ENCODE measurements around the gene NEMP1. TPM values are rescaled to one million over a fixed set of nuclear protein-coding genes. Genes with fewer than 3 reads are reported as not detected.

Gene NEMP1
- total RNA-seq, 1 experiment from 2014 or later = 23.9 TPM

DNA sequence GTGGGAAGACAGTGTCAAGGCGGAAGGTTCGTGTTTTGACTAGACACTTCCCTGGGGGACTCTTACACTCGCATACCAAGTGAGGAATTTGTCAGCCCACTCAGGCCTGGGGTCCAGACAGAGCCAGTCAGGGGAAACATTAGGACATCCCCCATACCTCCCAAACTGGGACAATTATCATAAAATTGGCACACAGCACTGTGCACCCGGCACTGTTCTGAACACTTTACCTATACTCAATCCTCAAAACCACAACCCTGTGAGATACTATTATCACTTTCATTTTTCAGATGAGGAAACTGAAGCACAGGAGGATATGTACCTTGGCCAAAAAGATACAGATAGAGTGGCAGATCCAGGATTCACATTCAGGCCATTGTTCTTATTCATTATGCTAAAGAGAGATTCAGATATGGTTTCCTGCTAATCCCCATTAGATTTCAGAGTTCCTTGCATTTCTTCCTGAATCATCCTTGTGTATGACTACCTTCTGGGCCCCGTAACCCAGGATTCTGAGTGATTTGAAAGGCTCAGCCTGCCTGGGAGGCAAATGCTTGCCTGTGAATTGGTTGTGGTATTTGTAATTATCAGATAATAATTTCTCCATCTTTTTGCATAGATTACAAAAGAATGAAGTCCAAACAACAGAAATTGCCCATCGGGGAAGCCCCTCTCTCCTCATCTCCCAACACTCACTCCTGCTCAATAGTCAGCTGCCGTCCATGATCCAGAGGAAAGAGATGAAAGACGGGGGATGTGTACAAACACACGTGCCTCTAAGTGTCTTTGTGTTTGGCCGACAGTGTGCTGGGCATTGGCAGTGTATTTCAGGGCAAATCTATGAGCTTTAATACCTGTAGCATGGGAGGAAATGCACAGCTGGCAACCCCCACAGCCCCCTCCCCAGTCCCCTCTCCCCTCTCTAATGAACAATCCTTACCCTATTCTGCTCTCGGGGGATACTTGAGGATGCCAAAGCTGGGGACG, 66.9 kb downstream of the NEMP1 start:
- DNase-seq (ENCODE audit: low spot score) = no peak
- in situ Hi-C loops (cut with HindIII; ENCODE audit: low sequenced_read_pairs) = no loop called here

DNA sequence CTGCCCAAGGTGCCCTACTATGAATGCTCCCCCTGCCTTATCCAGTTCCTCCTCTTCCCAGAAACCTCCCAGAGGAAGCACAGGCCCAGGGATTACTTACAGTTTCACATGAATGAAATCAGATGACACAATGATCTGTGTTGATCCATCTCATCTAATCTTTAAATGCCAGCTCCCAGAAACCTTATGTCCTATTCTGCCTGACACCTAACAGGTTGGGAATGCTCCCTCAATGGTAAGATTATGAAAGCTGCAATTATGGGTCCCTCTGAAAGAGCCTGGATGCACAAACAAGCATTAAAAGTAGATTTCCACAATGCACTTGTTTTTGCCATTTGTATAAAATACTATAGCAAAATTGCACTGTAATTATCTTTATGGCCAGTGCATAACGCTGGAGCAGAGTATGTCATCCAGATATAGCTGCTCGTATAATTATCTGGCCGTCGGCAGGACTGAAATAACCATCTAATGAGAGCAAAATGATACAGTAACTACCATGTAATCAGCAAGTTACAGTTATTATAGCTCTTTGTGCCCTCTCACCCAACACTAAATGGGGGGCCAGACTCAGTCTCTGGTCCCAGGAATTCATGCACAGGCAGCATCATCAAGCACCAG, 67.9 kb downstream of the NEMP1 start:
- no peak for DNase-seq (ENCODE audit: low spot score)

DNA sequence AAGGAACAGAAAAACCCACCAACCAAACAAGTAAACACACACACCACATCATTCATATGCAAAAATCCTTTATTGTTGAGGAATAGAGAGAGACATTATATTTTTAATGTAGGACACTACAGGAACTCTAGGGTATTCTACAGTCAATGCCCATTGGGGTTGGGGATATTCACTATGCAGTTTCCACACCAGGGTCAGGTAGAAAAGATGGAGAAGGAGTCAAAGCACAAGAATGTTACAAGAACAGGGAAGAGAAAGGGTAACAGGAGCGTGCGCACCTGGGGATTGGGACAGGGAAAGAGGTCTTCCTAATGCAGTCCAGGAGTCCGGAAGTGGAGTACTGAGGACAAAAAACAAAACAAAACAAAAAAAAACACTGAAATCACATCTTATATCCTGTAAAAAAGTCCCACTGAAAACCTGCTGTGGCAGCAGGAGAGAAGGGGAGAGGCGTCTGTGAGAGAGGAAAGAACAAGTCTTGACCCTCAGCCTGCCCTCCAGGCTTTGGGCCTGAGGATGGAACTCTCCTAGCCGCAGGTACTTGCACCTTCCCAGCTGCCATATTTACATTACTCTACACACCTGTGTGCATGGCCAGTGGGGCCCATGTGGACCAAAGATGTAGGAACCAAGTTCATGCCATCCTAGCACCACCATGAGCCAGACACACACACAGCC, 68.5 kb downstream of the NEMP1 start:
- in situ Hi-C loops (cut with HindIII; ENCODE audit: low sequenced_read_pairs) = no loop called here

More for the DNA sequence above, 67.9 kb downstream of the NEMP1 start:
- in situ Hi-C loops (cut with HindIII; ENCODE audit: low sequenced_read_pairs) = no loop called here

DNA sequence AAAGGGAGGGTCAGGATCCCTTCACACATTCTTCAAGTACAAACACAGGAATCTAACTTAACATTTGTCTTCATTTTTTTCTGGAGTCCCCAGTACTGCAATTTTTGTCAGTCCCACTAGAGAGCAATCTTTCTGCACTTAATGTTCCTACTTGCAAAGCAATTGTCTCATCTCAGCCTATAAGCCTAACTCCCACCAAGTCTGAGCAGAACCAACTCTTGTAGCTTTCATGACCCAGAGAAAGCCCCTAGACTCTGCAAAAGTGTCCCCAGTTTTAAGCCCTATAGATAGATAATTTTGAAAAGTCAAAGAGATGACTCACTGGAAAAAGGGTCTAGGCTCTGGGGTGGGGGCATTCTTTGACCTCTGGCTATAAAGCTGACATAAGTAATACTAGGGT, 70.4 kb downstream of the NEMP1 start:
- in situ Hi-C loops (cut with HindIII; ENCODE audit: low sequenced_read_pairs) = no loop called here
- peak; percentile 41 for DNase-seq (ENCODE audit: low spot score)

More for the DNA sequence above, 68.5 kb downstream of the NEMP1 start:
- DNase-seq (ENCODE audit: low spot score) = no peak

DNA sequence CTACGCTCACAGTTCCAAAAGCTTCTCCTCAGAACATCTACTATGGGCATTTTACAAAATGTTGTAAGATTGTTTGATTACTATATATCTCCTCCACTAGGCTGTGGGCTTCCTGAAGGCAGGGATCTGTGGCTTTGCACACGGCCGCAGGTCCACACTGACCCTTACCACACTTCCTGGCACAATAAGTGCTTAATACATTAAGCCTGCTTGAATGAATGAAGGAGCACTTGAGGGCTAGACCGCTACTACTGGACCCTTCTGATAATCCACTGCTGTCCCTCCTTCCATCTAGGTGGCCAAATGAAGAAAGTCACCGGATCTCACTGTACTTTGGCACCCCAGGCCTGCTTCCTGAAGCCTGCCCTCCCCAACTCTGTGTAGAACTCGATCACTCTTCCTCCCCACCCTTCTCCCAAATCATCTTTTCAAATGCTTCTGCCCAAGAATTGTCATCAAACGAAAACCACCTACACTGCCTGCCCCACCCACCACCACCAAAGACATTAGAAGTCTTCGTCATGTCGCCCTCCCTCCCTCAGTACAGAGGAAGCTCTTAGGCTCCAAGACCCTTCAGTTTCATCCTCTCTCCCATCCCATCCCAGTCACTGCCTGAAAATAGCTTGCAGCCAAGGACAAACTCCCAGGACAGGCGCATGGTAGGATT, 71.6 kb downstream of the NEMP1 start:
- no peak for DNase-seq (ENCODE audit: low spot score)
- in situ Hi-C loops (cut with HindIII; ENCODE audit: low sequenced_read_pairs) = no loop called here

DNA sequence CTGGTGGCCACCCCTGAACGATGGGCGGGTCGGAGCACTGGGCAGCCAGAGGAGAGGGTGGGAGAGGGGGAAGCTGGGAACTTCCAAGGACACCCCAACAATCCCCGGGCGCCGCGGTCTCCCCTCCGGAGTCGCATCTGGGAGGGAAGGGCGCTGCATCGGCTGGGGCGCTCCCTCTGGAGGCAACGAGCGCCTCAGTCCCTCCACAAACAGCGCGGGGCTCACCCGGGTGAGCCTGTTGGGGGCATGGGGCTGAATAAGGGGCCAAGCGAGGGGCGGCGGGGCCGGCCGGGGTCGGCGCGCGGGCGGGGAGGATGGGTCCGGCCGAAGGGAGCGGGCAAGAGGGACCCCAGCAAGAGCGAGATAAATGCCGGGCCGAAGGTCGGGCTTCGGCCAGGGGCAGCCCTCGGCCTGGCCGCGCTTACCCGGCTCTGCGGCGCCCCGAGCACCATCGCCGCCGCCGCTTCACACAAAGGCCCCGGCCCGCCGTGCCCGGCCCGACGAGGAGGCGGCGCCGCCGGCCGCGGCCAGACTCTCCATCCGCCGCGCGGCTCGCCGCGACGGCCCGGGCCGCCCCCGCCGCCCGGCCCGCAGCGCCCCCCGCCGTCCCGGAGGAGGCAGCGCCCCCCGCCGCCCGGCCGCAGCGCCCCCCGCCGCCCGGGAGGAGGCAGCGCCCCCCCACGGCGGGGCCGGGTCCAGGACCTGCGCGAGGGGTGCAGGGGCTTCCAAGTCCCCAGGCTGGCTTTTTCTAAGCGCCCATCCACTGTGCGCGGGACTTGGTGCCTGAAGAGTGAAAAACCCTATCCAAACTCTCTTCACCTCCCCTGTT, 72.4 kb downstream of the NEMP1 start, which contains the start of gene ZBTB39:
Gene ZBTB39, minus strand, starts transcription at position 567 of the 829 bp plus-strand sequence. CDS start 1,629 bp downstream, outside the sequence.
- DNase-seq (ENCODE audit: low spot score) = peak; percentile 39
- in situ Hi-C loops (cut with HindIII; ENCODE audit: low sequenced_read_pairs) = no loop called here

Other genes starting within 250 kb of the NEMP1 start
- gene SDR9C7, start 144.4 kb downstream of the NEMP1 start, total RNA-seq (2014; rRNA removed; shearing (Covaris generic)) = not detected in 2 replicates
- gene RDH16, start 121.2 kb downstream of the NEMP1 start, total RNA-seq (2014; rRNA removed; shearing (Covaris generic)) = not detected in 2 replicates
- gene ZBTB39, start 72.2 kb downstream of the NEMP1 start, total RNA-seq (2014; rRNA removed; shearing (Covaris generic)) = 5.3 and 9.1 TPM in 2 replicates
- gene TAC3, start 62.3 kb downstream of the NEMP1 start, total RNA-seq (2014; rRNA removed; shearing (Covaris generic)) = 0.85 TPM in 1 of 2 replicates, not detected in the other
- 1.6 TPM in 1 of 2 replicates, not detected in the other for gene MYO1A, start 28.7 kb downstream of the NEMP1 start, total RNA-seq (2014; rRNA removed; shearing (Covaris generic))
- gene NAB2, start 10.3 kb upstream of the NEMP1 start, total RNA-seq (2014; rRNA removed; shearing (Covaris generic)) = 44.2 TPM in 2 replicates
- gene STAT6, start 32.6 kb upstream of the NEMP1 start, total RNA-seq (2014; rRNA removed; shearing (Covaris generic)) = 62.6 and 64.9 TPM in 2 replicates
- gene LRP1, start 49.7 kb upstream of the NEMP1 start, total RNA-seq (2014; rRNA removed; shearing (Covaris generic)) = 19.3 and 25.1 TPM in 2 replicates
- gene LRP1-AS, start 68.8 kb upstream of the NEMP1 start, total RNA-seq (2014; rRNA removed; shearing (Covaris generic)) = not detected in 2 replicates
- 0.49 TPM in 1 of 2 replicates, not detected in the other for gene NXPH4, start 138.0 kb upstream of the NEMP1 start, total RNA-seq (2014; rRNA removed; shearing (Covaris generic))
- gene SHMT2, start 150.9 kb upstream of the NEMP1 start, total RNA-seq (2014; rRNA removed; shearing (Covaris generic)) = 160 and 174 TPM in 2 replicates
- 0.14 TPM in 1 of 2 replicates, not detected in the other for gene STAC3, start 172.4 kb upstream of the NEMP1 start, total RNA-seq (2014; rRNA removed; shearing (Covaris generic))